H9 (cell line): ENCODE measurements around the gene SCLY. TPM values are rescaled to one million over a fixed set of nuclear protein-coding genes. Genes with fewer than 3 reads are reported as not detected.
A peak's percentile ranks its signal among the peaks of the same experiment; 100 is the strongest.

Experiments
- DNase-seq: peaks from one replicate; pipeline ENCODE4 v3.0.0-alpha.2; 2017
- H2AFZ ChIP-seq: one replicate; pipeline ENCODE4 v1.6.1; 2013; ENCODE audit warnings: mild to moderate bottlenecking, low read length, control low read depth, moderate library complexity
- H2AK5ac ChIP-seq: 2 replicates; pipeline ENCODE4 v1.6.1; 2013; ENCODE audit warnings: low read length, control low read depth, mixed read lengths; ENCODE audit not compliant: insufficient read length
- H2BK120ac ChIP-seq: one replicate; pipeline ENCODE4 v1.6.1; 2013; ENCODE audit warnings: low read depth, mild to moderate bottlenecking, low read length, control low read depth, inconsistent platforms; ENCODE audit not compliant: poor library complexity, severe bottlenecking
- H2BK12ac ChIP-seq: 2 replicates; pipeline ENCODE4 v1.6.1; 2013; ENCODE audit warnings: low read length, control low read depth, mixed read lengths, low read depth; ENCODE audit not compliant: insufficient read length
- H2BK15ac ChIP-seq: 2 replicates; pipeline ENCODE4 v1.6.1; 2013; ENCODE audit warnings: low read depth, low read length, control low read depth
- H2BK20ac ChIP-seq: one replicate; pipeline ENCODE4 v1.6.1; 2013; ENCODE audit warnings: low read depth, mild to moderate bottlenecking, low read length, control low read depth, inconsistent platforms; ENCODE audit not compliant: poor library complexity, severe bottlenecking
- H2BK5ac ChIP-seq: 2 replicates; pipeline ENCODE4 v1.6.1; 2013; ENCODE audit warnings: low read length, control low read depth, mixed read lengths; ENCODE audit not compliant: insufficient read length
- H3K14ac ChIP-seq: 2 replicates; pipeline ENCODE4 v1.6.1; 2013; ENCODE audit warnings: low read length, control low read depth; ENCODE audit not compliant: insufficient read depth
- H3K18ac ChIP-seq: 2 replicates; pipeline ENCODE4 v1.6.1; 2013; ENCODE audit warnings: low read depth, mild to moderate bottlenecking, mixed read lengths, low read length, control low read depth; ENCODE audit not compliant: insufficient read length
- H3K23ac ChIP-seq: 2 replicates; pipeline ENCODE4 v1.6.1; 2013; ENCODE audit warnings: low read length, control low read depth, mixed read lengths, low read depth; ENCODE audit not compliant: insufficient read length
- H3K23me2 ChIP-seq: 2 replicates; pipeline ENCODE4 v1.6.1; 2013; ENCODE audit warnings: low read depth, mild to moderate bottlenecking, mixed read lengths, low read length, control low read depth; ENCODE audit not compliant: insufficient read length, poor library complexity, severe bottlenecking
- H3K27ac ChIP-seq: 2 replicates; pipeline ENCODE4 v1.5.1; 2013; ENCODE audit warnings: low read length, control low read depth, mixed read lengths, low read depth; ENCODE audit not compliant: insufficient read length
- H3K27me3 ChIP-seq: 2 replicates; pipeline ENCODE4 v1.6.1; 2013; ENCODE audit warnings: low read length, control low read depth, inconsistent platforms; ENCODE audit not compliant: insufficient read depth
- H3K4ac ChIP-seq: 2 replicates; pipeline ENCODE4 v1.6.1; 2013; ENCODE audit warnings: low read depth, mild to moderate bottlenecking, control low read depth, inconsistent platforms, low read length, moderate library complexity
- H3K4me1 ChIP-seq: 2 replicates; pipeline ENCODE4 v1.6.1; 2013; ENCODE audit warnings: low read length, control low read depth, inconsistent platforms; ENCODE audit not compliant: insufficient read depth
- H3K4me2 ChIP-seq: 2 replicates; pipeline ENCODE4 v1.6.1; 2013; ENCODE audit warnings: low read length, control low read depth, mixed read lengths; ENCODE audit not compliant: insufficient read length, insufficient read depth
- H3K56ac ChIP-seq: 2 replicates; pipeline ENCODE4 v1.6.1; 2013; ENCODE audit warnings: low read depth, mild to moderate bottlenecking, mixed read lengths, low read length, control low read depth; ENCODE audit not compliant: insufficient read length
- H3K79me1 ChIP-seq: 2 replicates; pipeline ENCODE4 v1.6.1; 2013; ENCODE audit warnings: low read depth, mild to moderate bottlenecking, moderate library complexity, low read length, control low read depth, inconsistent platforms; ENCODE audit not compliant: insufficient read depth, poor library complexity, severe bottlenecking
- H3K79me2 ChIP-seq: 2 replicates; pipeline ENCODE4 v1.6.1; 2013; ENCODE audit warnings: low read length, control low read depth, inconsistent platforms; ENCODE audit not compliant: insufficient read depth
- H3K9ac ChIP-seq: 2 replicates; pipeline ENCODE4 v1.6.1; 2013; ENCODE audit warnings: low read length, control low read depth, mixed read lengths; ENCODE audit not compliant: insufficient read length; ENCODE audit errors: extremely low read depth
- H3K9me3 ChIP-seq: one replicate; pipeline ENCODE4 v1.6.1; 2013; ENCODE audit warnings: low read depth, low read length, inconsistent platforms; ENCODE audit not compliant: control insufficient read depth
- H3T11ph ChIP-seq: one replicate; pipeline ENCODE4 v1.6.1; 2013; ENCODE audit warnings: mild to moderate bottlenecking, low read length, control low read depth, inconsistent platforms
- H4K20me1 ChIP-seq: one replicate; pipeline ENCODE4 v1.6.1; 2013; ENCODE audit not compliant: control insufficient read depth, insufficient read length, insufficient read depth
- H4K5ac ChIP-seq: 2 replicates; pipeline ENCODE4 v1.6.1; 2013; ENCODE audit warnings: low read depth, mild to moderate bottlenecking, mixed read lengths, low read length, control low read depth; ENCODE audit not compliant: insufficient read length
- H4K8ac ChIP-seq: replicated peaks from 2 replicates; pipeline ENCODE4 v1.6.1; 2013; ENCODE audit warnings: low read length, control low read depth, mixed read lengths, low read depth; ENCODE audit not compliant: insufficient read length
- H4K91ac ChIP-seq: 2 replicates; pipeline ENCODE4 v1.6.1; 2013; ENCODE audit warnings: low read depth, mild to moderate bottlenecking, moderate library complexity, mixed read lengths, low read length, control low read depth; ENCODE audit not compliant: insufficient read length
- H3K27ac Mint-ChIP-seq, 3 experiments: 2 replicates in 2 of 3; 3 replicates in 1 of 3; pipeline ENCODE4 v1.8.0; 2020 to 2021; ENCODE audit warnings: mixed read lengths in 3 of 3, mild to moderate bottlenecking in 1 of 3, moderate library complexity in 1 of 3
- H3K27me3 Mint-ChIP-seq: 2 replicates; pipeline ENCODE4 v1.8.0; 2021; ENCODE audit warnings: low read depth, mild to moderate bottlenecking, moderate library complexity, mixed read lengths
- H3K36me3 Mint-ChIP-seq, 3 experiments: 2 replicates in 2 of 3; 3 replicates in 1 of 3; pipeline ENCODE4 v1.8.0; 2020 to 2021; ENCODE audit warnings: low read depth in 3 of 3, mixed read lengths in 3 of 3; ENCODE audit not compliant: insufficient read depth in 1 of 3
- H3K4me1 Mint-ChIP-seq, 2 experiments: 2 replicates each; pipeline ENCODE4 v1.8.0; 2020; ENCODE audit warnings: mixed read lengths in 2 of 2
- H3K4me3 Mint-ChIP-seq, 2 experiments: 2 replicates in 1 of 2; 3 replicates in 1 of 2; pipeline ENCODE4 v1.8.0; 2020 to 2021; ENCODE audit warnings: mild to moderate bottlenecking in 2 of 2, mixed read lengths in 2 of 2, moderate library complexity in 1 of 2
- H3K9me3 Mint-ChIP-seq, 2 experiments: 2 replicates in 1 of 2; 3 replicates in 1 of 2; pipeline ENCODE4 v1.8.0; 2020; ENCODE audit warnings: mild to moderate bottlenecking in 2 of 2, mixed read lengths in 2 of 2, moderate library complexity in 1 of 2
- WGBS: extraction: QIAGEN DNeasy Blood & Tissue Kit; methylation state at CpG from one replicate; pipeline ENCODE4 v1.1.7; 2013; ENCODE audit warnings: missing lambda C conversion rate, low lambda C conversion rate, mixed read lengths; ENCODE audit not compliant: insufficient read length; ENCODE audit errors: extremely low coverage; 5-methylcytosine and 5-hydroxymethylcytosine counted together
- total RNA-seq: library from RNA; stranded (reverse); gene quantifications from 2 replicates; pipeline ENCODE4 v1.2.1, GENCODE V29; 2021
- TF ChIP-seq, protein P1 (sequence below): fragments of 200-600 bp; sonication (generic); conservative IDR thresholded peaks from 3 replicates; pipeline ENCODE4 v1.8.0; 2021; ENCODE audit warnings: antibody characterized with exemption, mild to moderate bottlenecking

SCLY gene
- total RNA-seq, 1 experiment from 2014 or later: 55.3 TPM

DNA sequence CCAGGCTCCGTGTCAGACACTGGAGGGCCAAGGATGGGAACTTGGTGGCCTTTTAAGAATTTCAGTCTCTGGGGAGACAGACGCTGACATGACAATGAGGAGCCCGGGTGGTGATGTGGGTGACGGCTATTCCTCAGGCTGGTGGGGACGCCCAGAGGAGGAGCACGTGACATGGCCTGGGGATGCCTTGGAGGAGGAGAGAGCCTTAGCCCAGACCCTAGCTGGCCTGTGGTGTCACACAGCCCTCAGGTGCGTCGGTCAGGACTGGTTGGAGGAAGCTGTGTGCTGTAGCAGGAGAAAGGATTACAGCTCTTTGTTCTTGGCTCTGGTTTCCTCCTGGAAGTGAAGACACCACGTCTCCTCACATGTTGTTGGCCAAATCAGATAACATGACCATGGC lies 40.0 kb upstream of the SCLY start:
- no peak overlapping the region for H2BK120ac ChIP-seq
- H3K23me2 ChIP-seq: no peaks in the 10 kb centered on the region
- H3K18ac ChIP-seq: no peak overlapping the region
- H4K8ac ChIP-seq: no peak overlapping the region
- H3K9ac ChIP-seq: no peak overlapping the region
- TF ChIP-seq, protein P1, sequence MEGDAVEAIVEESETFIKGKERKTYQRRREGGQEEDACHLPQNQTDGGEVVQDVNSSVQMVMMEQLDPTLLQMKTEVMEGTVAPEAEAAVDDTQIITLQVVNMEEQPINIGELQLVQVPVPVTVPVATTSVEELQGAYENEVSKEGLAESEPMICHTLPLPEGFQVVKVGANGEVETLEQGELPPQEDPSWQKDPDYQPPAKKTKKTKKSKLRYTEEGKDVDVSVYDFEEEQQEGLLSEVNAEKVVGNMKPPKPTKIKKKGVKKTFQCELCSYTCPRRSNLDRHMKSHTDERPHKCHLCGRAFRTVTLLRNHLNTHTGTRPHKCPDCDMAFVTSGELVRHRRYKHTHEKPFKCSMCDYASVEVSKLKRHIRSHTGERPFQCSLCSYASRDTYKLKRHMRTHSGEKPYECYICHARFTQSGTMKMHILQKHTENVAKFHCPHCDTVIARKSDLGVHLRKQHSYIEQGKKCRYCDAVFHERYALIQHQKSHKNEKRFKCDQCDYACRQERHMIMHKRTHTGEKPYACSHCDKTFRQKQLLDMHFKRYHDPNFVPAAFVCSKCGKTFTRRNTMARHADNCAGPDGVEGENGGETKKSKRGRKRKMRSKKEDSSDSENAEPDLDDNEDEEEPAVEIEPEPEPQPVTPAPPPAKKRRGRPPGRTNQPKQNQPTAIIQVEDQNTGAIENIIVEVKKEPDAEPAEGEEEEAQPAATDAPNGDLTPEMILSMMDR: no peak
- no peak overlapping the region for H3T11ph ChIP-seq
- DNase-seq: no peak
- no peak overlapping the region for H2BK20ac ChIP-seq
- WGBS: no CpG with 5 or more reads among the region's 9 CpGs
- no peak overlapping the region for H4K5ac ChIP-seq
- H3K79me2 ChIP-seq: peaks cover 2% of the 10 kb centered on the region; the same call in 1 of the 2 replicates
- H2BK12ac ChIP-seq: no peak overlapping the region
- no peak overlapping the region for H3K23ac ChIP-seq
- peaks cover 4% of the 10 kb centered on the region for H3K79me1 ChIP-seq
- H3K9me3 ChIP-seq: no peaks in the 10 kb centered on the region
- no peaks in the 10 kb centered on the region for H3K4me1 ChIP-seq
- H4K91ac ChIP-seq: no peak overlapping the region
- no peak overlapping the region for H2BK5ac ChIP-seq
- Mint-ChIP-seq H3K27me3 (no peaks in the 10 kb centered on the region; the same call in 1 of the 2 replicates), H3K9me3 (no peaks in the 10 kb centered on the region), H3K27ac (peak overlapping the region in 2 of 3 experiments; percentile 22 to 73; a peak in 2 of 7 replicates), H3K4me1 (no peaks in the 10 kb centered on the region), H3K36me3 (peaks cover 9 to 17% (median 15%) of the 10 kb centered on the region in 3 experiments; a peak in 6 of 7 replicates), H3K4me3 (no peak overlapping the region)
- H2BK15ac ChIP-seq: no peak overlapping the region
- H3K4ac ChIP-seq: no peak overlapping the region
- H3K56ac ChIP-seq: no peak overlapping the region
- no peak overlapping the region for H2AFZ ChIP-seq
- H3K4me2 ChIP-seq: no peak overlapping the region
- H3K27me3 ChIP-seq: no peaks in the 10 kb centered on the region
- H4K20me1 ChIP-seq: no peaks in the 10 kb centered on the region
- H3K14ac ChIP-seq: no peak overlapping the region
- no peak overlapping the region for H3K27ac ChIP-seq
- H2AK5ac ChIP-seq: no peak overlapping the region
